ENCODE measurements around the gene RABGAP1L. TPM values are rescaled to one million over a fixed set of nuclear protein-coding genes. Genes with fewer than 3 reads are reported as not detected.

RABGAP1L gene
- total RNA-seq, 4 donors from 2014 or later, result 38.8 to 54.7 (median 50.5) TPM

- no peak for DNase-seq (ENCODE audit: low spot score in 2 of 2)
- H3K4me3 ChIP-seq (ENCODE audit: low read depth, poor library complexity, severe bottlenecking), result no peak overlapping the region
- intact Hi-C loops (cut with DNase I; ENCODE audit: low total_unique reads), result no loop called here
- TF ChIP-seq CTCF (IDR thresholded peaks at IDR 0.05), result no peak
- TF ChIP-seq POLR2A (IDR thresholded peaks at IDR 0.05), result no peak
- WGBS, 2 donors, result 93 to 98% methylated on average over 2 of the region's 2 CpGs
Measured at GRCh38 chr1:174150499-174150898, 8.8 kb upstream of the RABGAP1L start.

- no peak for TF ChIP-seq CTCF (IDR thresholded peaks at IDR 0.05)
- TF ChIP-seq POLR2A (IDR thresholded peaks at IDR 0.05), result no peak
- 46 to 51% methylated on average over 1 of the region's 1 CpG for WGBS, 2 donors
- no peak overlapping the region for H3K4me3 ChIP-seq (ENCODE audit: low read depth, poor library complexity, severe bottlenecking)
- intact Hi-C loops (cut with DNase I; ENCODE audit: low total_unique reads), result no loop called here
- DNase-seq (ENCODE audit: low spot score in 2 of 2), result no peak
Measured at GRCh38 chr1:174152427-174152826, 6.9 kb upstream of the RABGAP1L start.

DNA sequence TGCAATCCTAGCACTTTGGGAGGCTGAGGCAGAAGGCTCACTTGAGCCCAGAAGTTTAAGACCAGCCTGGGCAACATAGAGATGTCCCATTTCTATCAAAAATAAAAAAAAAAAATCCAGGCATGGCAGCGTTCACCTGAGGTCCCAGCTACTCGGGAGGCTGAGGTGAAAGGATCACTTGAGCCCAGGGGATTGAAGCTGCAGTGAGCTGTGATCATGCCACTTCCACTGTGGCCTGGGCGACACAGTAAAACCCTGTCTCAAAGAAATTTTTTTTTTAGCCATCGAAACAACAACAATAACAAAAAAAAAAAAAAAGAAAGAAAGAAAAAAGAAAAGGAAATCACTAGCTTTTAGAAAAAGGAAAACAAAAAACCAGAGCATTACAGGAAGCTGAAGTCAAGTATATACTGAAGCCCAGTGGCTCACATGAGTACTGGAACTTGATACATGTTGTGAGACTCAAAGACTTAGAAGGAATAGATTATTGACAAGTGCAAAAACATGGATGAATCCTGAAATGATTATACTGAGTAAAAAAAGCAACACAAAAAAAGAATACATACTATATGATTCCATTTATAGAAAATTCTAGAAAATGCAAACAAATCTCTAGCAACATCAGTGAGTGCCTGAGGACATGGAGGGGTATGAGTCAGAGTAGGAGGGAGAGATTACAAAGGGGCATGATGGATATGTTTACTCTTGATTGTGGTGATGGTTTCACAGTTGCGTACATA lies 6.1 kb upstream of the RABGAP1L start:
- no peak overlapping the region for H3K4me3 ChIP-seq (ENCODE audit: low read depth, poor library complexity, severe bottlenecking)
- intact Hi-C loops (cut with DNase I; ENCODE audit: low total_unique reads), result no loop called here
- no peak for DNase-seq (ENCODE audit: low spot score in 2 of 2)
- TF ChIP-seq CTCF (IDR thresholded peaks at IDR 0.05) (no peak), POLR2A (IDR thresholded peaks at IDR 0.05) (no peak)
- 70 to 82% methylated on average over 5 of the region's 5 CpGs for WGBS, 2 donors

- H3K4me3 ChIP-seq (ENCODE audit: low read depth, poor library complexity, severe bottlenecking), result no peak overlapping the region
- intact Hi-C loops (cut with DNase I; ENCODE audit: low total_unique reads), result no loop called here
- TF ChIP-seq CTCF (IDR thresholded peaks at IDR 0.05) (no peak), POLR2A (IDR thresholded peaks at IDR 0.05) (no peak)
- DNase-seq (ENCODE audit: low spot score in 2 of 2), result no peak
Measured at GRCh38 chr1:174153825-174154107, 5.6 kb upstream of the RABGAP1L start.

DNA sequence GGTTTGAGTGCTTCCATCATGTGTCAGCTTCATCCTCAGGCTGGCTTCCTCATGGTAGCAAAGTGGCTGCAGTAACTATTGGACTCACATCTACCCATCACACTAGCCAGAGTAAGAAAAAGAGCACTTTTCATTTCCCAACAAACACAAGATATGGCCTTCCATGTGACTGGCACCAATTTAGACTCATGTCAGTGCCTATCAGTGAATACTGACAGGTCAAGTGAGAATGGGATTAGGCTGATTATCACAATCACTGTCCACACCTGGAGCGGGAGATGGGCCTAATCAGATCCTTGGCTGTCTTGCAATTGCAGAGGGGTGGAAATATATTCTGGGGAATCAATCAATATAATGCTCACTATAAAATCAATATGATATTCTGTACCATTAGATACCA lies 2.9 kb upstream of the RABGAP1L start:
- TF ChIP-seq CTCF (IDR thresholded peaks at IDR 0.05), result no peak
- TF ChIP-seq POLR2A (IDR thresholded peaks at IDR 0.05), result no peak
- WGBS, 2 donors, result 89 to 93% methylated on average over 1 of the region's 1 CpG
- no peak overlapping the region for H3K4me3 ChIP-seq (ENCODE audit: low read depth, poor library complexity, severe bottlenecking)
- no peak for DNase-seq (ENCODE audit: low spot score in 2 of 2)
- intact Hi-C loops (cut with DNase I; ENCODE audit: low total_unique reads), result no loop called here

DNA sequence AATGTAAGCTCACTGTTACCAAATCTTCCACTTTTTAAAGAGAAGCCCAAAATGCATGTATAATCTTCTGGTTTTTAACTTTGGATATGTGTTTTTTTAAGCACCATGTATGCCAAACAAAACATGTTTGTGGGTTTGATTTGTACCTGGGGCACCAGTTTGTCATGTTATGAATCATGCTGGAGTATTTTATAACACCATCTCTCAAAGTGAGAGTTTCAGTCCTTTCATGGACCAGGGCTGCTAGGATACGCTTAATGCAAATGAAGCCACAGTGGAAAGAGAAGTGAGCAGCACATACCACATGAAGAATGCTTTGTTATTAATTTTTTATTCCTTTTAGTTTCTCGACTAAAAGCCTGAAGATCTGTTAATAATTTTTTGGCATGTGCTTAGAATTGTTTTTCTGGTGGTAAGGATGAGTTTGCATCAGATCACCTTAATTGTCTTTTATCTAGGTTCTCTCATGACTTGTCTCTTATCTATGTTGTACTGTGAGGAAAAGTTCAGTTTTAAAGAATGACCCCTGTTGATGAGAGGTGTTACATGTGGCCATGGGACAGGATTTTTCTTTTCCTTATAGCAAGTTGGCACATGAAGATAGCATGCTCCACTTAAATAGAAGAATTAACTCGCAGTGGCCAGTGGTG lies 2.0 kb upstream of the RABGAP1L start:
- intact Hi-C loops (cut with DNase I; ENCODE audit: low total_unique reads), result no loop called here
- H3K4me3 ChIP-seq (ENCODE audit: low read depth, poor library complexity, severe bottlenecking), result no peak overlapping the region
- DNase-seq (ENCODE audit: low spot score in 2 of 2), result no peak
- no peak for TF ChIP-seq POLR2A (IDR thresholded peaks at IDR 0.05)
- TF ChIP-seq CTCF (IDR thresholded peaks at IDR 0.05), result no peak
- 48 to 55% methylated on average over 3 of the region's 3 CpGs for WGBS, 2 donors

Measured in lower leg skin (tissue), 4 donors.